ENCODE results near the gene CCK. TPM values are rescaled to one million over a fixed set of nuclear protein-coding genes. Genes with fewer than 3 reads are reported as not detected.

Gene CCK
- total and polyA plus RNA-seq, 10 donors: not detected

DNA sequence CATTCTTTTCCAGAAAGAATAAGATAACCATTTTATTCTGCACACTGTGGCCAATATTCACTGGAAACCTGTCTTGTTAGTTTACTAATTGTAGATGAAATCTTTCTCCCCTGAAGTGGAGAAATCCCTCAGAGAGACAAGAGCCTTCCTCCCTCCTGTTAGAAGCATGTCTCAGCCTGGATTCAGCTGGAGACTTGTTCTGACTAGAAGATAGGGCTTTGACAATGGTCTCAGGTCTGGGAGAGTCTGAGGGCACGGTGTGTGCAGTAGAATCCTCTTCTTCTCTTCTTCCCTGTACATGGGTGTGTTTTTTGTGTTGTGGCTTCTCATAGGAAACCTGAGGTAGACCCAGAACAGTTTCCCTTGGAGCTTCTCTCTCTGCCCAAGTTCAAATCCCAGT lies 19.9 kb downstream of the CCK start:
- Histone ChIP-seq H3K4me3 (no peak overlapping the region), H3K27me3 (replicated peaks in 1 of 7) (peaks cover 0 to 20% (median 0%) of the 10 kb centered on the region in 7 donors), H3K36me3 (no peaks in the 10 kb centered on the region), H3K27ac (no peak overlapping the region), H3K9me3 (no peaks in the 10 kb centered on the region), H3K4me1 (peaks cover 0 to 9% (median 0%) of the 10 kb centered on the region in 6 donors)
- no peak for DNase-seq
- intact Hi-C loops (cut with DNase I; ENCODE audit: low total_unique reads): loop anchor here (2.0 to 5.0 kb wide), 2 partner anchors 196 to 301 kb away; no protein-coding TSS in a partner anchor
- TF ChIP-seq, protein P1, sequence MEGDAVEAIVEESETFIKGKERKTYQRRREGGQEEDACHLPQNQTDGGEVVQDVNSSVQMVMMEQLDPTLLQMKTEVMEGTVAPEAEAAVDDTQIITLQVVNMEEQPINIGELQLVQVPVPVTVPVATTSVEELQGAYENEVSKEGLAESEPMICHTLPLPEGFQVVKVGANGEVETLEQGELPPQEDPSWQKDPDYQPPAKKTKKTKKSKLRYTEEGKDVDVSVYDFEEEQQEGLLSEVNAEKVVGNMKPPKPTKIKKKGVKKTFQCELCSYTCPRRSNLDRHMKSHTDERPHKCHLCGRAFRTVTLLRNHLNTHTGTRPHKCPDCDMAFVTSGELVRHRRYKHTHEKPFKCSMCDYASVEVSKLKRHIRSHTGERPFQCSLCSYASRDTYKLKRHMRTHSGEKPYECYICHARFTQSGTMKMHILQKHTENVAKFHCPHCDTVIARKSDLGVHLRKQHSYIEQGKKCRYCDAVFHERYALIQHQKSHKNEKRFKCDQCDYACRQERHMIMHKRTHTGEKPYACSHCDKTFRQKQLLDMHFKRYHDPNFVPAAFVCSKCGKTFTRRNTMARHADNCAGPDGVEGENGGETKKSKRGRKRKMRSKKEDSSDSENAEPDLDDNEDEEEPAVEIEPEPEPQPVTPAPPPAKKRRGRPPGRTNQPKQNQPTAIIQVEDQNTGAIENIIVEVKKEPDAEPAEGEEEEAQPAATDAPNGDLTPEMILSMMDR (IDR thresholded peaks at IDR 0.05 in 8 of 11, conservative IDR thresholded peaks at IDR 0.05 in 3 of 11): no peak
- TF ChIP-seq POLR2A (IDR thresholded peaks at IDR 0.05): no peak
- no peak for TF ChIP-seq POLR2AphosphoS5 (IDR thresholded peaks at IDR 0.05)
- 35 to 69% (median 59%) methylated on average over 1 of the region's 1 CpG for WGBS, 5 donors

DNA sequence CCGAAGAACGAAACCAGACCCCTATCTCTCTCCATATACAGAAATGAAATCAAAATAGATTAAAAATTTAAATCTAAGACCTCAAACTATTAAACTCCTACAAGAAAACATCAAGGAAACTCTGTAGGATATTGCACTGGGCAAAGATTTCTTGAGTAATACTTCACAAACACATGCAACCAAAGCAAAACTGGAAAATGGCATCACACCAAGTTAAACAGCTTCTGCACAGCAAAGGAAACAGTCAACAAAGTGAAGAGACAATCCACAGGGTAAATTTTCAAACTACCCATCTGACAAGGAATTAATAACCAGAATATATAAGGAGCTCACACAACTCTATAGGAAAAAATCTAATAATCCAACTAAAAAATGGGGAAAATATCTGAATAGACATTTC lies 29.4 kb downstream of the CCK start:
- H3K4me3 ChIP-seq: no peak overlapping the region
- TF ChIP-seq POLR2AphosphoS5 (IDR thresholded peaks at IDR 0.05) (no peak), POLR2A (IDR thresholded peaks at IDR 0.05) (no peak)
- TF ChIP-seq, protein P1 (IDR thresholded peaks at IDR 0.05 in 8 of 11, conservative IDR thresholded peaks at IDR 0.05 in 3 of 11): no peak
- H3K36me3 ChIP-seq: no peaks in the 10 kb centered on the region
- peaks cover 0 to 35% (median 0%) of the 10 kb centered on the region in 7 donors for H3K27me3 ChIP-seq (replicated peaks in 1 of 7)
- no peak overlapping the region for H3K27ac ChIP-seq
- intact Hi-C loops (cut with DNase I; ENCODE audit: low total_unique reads): no loop called here
- no peak for DNase-seq
- H3K9me3 ChIP-seq: peaks cover 4 to 24% (median 15%) of the 10 kb centered on the region in 8 donors
- 89 to 98% (median 95%) methylated on average over 2 of the region's 2 CpGs for WGBS, 5 donors
- no peaks in the 10 kb centered on the region for H3K4me1 ChIP-seq

DNA sequence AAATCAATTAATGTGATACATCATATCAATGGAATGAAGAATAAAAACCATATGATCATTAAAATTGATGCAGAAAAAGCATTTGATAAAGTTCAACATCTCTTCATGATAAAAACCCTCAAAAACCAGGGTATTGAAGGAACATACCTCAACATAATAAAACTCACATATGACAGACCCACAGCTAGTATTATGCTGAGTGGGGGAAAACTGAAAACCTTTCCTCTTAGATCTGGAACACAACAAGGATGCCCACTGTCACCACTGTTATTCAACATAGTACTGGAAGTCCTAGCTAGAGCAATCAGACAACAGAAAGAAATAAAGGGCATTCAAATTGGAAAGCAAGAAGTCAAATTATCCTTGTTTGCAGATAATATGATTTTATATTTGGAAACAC lies 30.5 kb downstream of the CCK start:
- Histone ChIP-seq H3K36me3 (no peaks in the 10 kb centered on the region), H3K4me3 (no peak overlapping the region), H3K27me3 (replicated peaks in 1 of 7) (peaks cover 0 to 35% (median 0%) of the 10 kb centered on the region in 7 donors), H3K27ac (no peak overlapping the region), H3K4me1 (no peaks in the 10 kb centered on the region), H3K9me3 (peaks cover 4 to 24% (median 15%) of the 10 kb centered on the region in 8 donors)
- DNase-seq: no peak
- TF ChIP-seq POLR2A (IDR thresholded peaks at IDR 0.05): no peak
- TF ChIP-seq POLR2AphosphoS5 (IDR thresholded peaks at IDR 0.05): no peak
- TF ChIP-seq, protein P1 (IDR thresholded peaks at IDR 0.05 in 8 of 11, conservative IDR thresholded peaks at IDR 0.05 in 3 of 11): no peak
- intact Hi-C loops (cut with DNase I; ENCODE audit: low total_unique reads): no loop called here

DNA sequence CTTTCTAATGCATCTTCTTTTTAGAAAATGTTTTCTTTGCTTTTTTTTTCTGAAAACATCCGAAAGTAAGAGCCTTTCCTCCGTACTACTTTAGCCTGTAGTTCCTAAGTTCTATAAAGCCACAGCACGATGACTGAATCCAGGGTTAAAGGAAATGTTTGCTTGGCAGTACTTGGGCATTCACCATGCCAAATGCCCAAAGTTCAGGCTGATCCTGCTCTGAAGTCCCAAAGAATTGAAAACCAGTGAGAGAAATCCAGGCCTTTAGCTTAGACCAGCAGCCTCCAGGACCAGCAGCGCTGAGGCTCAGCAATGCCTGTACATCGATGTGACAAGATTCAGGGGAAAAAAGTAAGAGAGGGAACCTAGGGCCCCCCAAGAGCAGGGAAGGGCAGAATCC lies 35.1 kb downstream of the CCK start:
- H3K27me3 ChIP-seq (replicated peaks in 1 of 7): peaks cover 0 to 13% (median 0%) of the 10 kb centered on the region in 7 donors
- no peaks in the 10 kb centered on the region for H3K4me1 ChIP-seq
- peaks cover 0 to under 1% (median 0%) of the 10 kb centered on the region in 8 donors for H3K9me3 ChIP-seq
- no peak for DNase-seq
- 86 to 95% (median 92%) methylated on average over 5 of the region's 5 CpGs for WGBS, 5 donors
- peaks cover 0 to 7% (median 3%) of the 10 kb centered on the region in 6 donors for H3K36me3 ChIP-seq
- TF ChIP-seq, protein P1 (IDR thresholded peaks at IDR 0.05 in 8 of 11, conservative IDR thresholded peaks at IDR 0.05 in 3 of 11): no peak
- TF ChIP-seq POLR2A (IDR thresholded peaks at IDR 0.05) (no peak), POLR2AphosphoS5 (IDR thresholded peaks at IDR 0.05) (no peak)
- no peak overlapping the region for H3K27ac ChIP-seq
- intact Hi-C loops (cut with DNase I; ENCODE audit: low total_unique reads): no loop called here
- H3K4me3 ChIP-seq: no peak overlapping the region

All from spleen (tissue), 11 donors.